ENCODE data around the gene FARS2.

The FARS2 gene

GRCh38 chr6:5595184-5595583 is 333.9 kb downstream of the FARS2 start:
- no peak for DNase-seq

- DNase-seq, result no peak
Observed at GRCh38 chr6:5597413-5597812, 336.1 kb downstream of the FARS2 start.

GRCh38 chr6:5598123-5598522 is 336.8 kb downstream of the FARS2 start:
- DNase-seq, result no peak

- no peak for DNase-seq
Observed at GRCh38 chr6:5599127-5599526, 337.8 kb downstream of the FARS2 start.

GRCh38 chr6:5605937-5606336 is 344.6 kb downstream of the FARS2 start:
- DNase-seq, result no peak

GRCh38 chr6:5606546-5606945 is 345.2 kb downstream of the FARS2 start:
- no peak for DNase-seq

GRCh38 chr6:5610640-5611039 is 349.3 kb downstream of the FARS2 start:
- no peak for DNase-seq

GRCh38 chr6:5617179-5617578 is 355.9 kb downstream of the FARS2 start:
- DNase-seq, result no peak

GRCh38 chr6:5619249-5619648 is 357.9 kb downstream of the FARS2 start:
- DNase-seq, result no peak

GRCh38 chr6:5622276-5623005 is 361.1 kb downstream of the FARS2 start:
- no peak for DNase-seq

GRCh38 chr6:5623769-5624168 is 362.5 kb downstream of the FARS2 start:
- no peak for DNase-seq

- DNase-seq, result no peak
Observed at GRCh38 chr6:5624256-5624655, 362.9 kb downstream of the FARS2 start.

- DNase-seq, result no peak
Observed at GRCh38 chr6:5626727-5627426, 365.6 kb downstream of the FARS2 start.

GRCh38 chr6:5630636-5631035 is 369.3 kb downstream of the FARS2 start:
- DNase-seq, result no peak

GRCh38 chr6:5632348-5632935 is 371.1 kb downstream of the FARS2 start:
- DNase-seq, result no peak

GRCh38 chr6:5634525-5634924 is 373.2 kb downstream of the FARS2 start:
- no peak for DNase-seq

GRCh38 chr6:5636210-5637030 is 375.1 kb downstream of the FARS2 start:
- DNase-seq, result no peak

GRCh38 chr6:5637714-5638113 is 376.4 kb downstream of the FARS2 start:
- DNase-seq, result no peak

GRCh38 chr6:5638666-5639065 is 377.4 kb downstream of the FARS2 start:
- DNase-seq, result peak; percentile 5 to 73

GRCh38 chr6:5639193-5639592 is 377.9 kb downstream of the FARS2 start:
- DNase-seq, result no peak

GRCh38 chr6:5640614-5641013 is 379.3 kb downstream of the FARS2 start:
- DNase-seq, result no peak

- no peak for DNase-seq
Observed at GRCh38 chr6:5644523-5645185, 383.3 kb downstream of the FARS2 start.
